Superior temporal gyrus (tissue), 1 donor: ENCODE data around the gene GLRA3.
"Not testable (repeated sequence)": the region's sequence is repeated elsewhere in the genome, so short reads cannot be mapped to it uniquely, and the experiment has no call there.

ENCODE experiments used
- DNase-seq: peaks from one replicate; pipeline ENCODE4 v3.0.0-alpha.2; 2016; ENCODE audit errors: extremely low spot score

The GLRA3 gene

GRCh38 chr4:174714393-174715211, 114.4 kb downstream of the GLRA3 start:
- no peak for DNase-seq

- no peak for DNase-seq
Observed at GRCh38 chr4:174713821-174714220, 115.2 kb downstream of the GLRA3 start.

DNA sequence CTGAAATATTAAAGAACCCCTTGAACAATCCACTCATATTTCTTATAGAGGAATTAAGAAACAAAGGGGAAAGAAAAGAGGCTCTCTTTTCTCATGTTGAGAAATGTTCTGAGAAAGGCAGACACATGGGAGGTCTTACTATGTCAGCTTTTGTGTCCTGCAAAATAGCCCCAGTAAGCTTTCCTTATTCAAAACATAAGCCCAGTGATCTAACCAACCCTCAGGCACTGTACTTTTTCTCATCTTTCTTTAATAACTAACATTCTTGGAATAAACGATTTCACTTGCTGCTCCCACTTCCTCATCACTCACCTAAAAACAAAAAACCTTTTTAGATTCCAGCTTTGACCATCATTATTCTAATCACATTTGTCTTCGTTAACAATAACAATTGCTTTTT, 115.9 kb downstream of the GLRA3 start:
- no peak for DNase-seq

- DNase-seq = no peak
Observed at GRCh38 chr4:174709526-174709925, 119.5 kb downstream of the GLRA3 start.

DNA sequence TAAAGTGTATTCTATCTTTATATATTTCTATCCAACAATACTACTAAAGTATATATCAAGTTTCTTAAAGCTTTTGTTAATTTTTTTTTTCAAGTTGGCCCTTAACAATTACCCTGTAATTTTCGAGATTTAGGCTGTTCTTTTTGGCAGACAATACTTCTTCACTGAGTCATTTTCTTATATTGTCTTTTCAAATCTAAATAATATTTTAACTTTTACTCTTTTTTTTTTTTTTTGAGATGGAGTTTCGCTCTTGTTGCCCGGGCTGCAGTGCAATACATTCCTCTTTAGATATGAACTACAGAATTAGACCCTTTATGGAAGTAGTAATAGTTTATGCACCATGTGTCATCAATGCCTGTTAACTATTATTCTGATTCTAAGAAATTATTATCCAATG, 120.7 kb downstream of the GLRA3 start:
- DNase-seq = no peak

GRCh38 chr4:174707902-174708301, 121.1 kb downstream of the GLRA3 start:
- DNase-seq = no peak

- no peak for DNase-seq
Observed at GRCh38 chr4:174707051-174707676, 121.9 kb downstream of the GLRA3 start.

DNA sequence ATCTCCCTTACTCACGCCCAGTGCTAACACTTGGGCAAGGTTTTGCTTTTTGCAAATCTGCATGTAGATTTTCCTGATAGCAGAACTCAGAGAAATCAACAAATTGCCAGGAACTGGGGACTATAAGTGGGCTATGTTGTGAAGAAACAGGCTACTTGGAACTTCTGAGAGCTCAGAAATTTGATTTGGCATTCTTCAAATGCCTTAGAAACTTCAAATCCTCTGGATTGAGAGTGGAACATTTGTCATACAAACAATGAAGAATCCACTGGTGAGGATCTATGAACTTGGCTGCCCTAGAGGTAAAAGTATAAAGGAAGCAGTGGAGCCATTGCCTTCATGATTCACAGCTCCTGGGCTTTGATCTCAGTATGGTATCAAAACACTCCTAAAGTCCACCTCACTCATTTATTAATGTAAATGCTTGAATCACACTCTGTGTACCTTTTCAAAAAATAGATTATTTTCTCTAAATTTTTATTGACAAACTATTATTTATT, 126.0 kb downstream of the GLRA3 start:
- no peak for DNase-seq

DNA sequence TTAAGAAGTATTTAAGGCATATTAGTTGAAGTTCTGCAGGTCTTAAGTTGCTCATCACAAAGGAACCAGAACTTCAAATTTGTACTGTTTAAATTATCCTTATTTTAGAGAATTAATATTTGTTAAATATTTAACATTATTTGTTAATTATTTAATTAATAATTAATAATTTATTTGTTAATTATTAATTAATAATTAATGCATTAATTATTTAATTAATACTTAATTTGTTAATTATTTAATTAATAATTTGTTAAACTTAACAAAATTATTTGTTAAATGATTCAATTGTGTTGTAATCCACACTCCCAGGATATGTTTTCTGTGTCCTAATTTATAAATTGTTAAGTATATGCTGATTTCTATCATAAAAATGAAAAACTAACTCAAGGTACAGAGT, 129.4 kb downstream of the GLRA3 start:
- DNase-seq = no peak

DNA sequence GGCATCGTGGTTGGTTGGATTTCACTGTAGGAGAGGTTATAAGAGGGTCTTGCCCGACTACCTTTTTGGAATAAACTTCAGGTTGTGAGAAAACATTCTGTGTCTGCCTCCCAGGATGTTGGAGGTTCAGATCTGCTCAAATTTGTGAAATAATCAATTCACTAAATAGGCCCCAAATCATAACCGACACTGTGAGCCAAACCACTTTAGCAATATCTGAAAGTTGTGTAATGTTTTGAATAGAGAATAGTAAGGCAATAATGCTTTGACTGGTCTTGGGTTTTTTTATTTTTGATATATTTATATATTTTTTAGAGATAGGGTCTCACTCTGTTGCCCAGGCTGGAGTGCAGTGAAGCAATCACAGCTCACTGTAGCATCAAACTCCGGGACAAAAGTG, 131.2 kb downstream of the GLRA3 start:
- no peak for DNase-seq

GRCh38 chr4:174697202-174697601, 131.8 kb downstream of the GLRA3 start:
- no peak for DNase-seq

- DNase-seq = no peak
Observed at GRCh38 chr4:174696657-174697056, 132.4 kb downstream of the GLRA3 start.

GRCh38 chr4:174691876-174692275, 137.2 kb downstream of the GLRA3 start:
- DNase-seq = not testable (repeated sequence)

DNA sequence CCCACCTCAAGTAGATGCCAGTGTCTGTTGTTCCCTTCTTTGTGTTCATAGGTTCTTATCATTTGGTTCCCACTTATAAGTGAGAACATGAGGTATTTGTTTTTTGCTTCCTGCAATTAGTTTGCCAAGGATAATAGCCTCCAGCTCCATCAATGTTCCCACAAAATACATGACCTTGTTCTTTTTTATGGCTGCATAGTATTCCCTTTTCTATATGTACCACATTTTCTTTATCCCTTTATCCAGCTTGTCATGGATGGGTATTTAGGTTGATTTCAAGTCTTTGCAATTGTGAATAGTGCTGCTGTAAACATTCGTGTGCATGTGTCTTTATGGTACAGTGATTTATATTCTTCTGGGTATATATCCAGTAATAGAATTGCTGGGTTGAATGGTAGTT, 138.4 kb downstream of the GLRA3 start:
- no peak for DNase-seq

GRCh38 chr4:174689618-174690017, 139.4 kb downstream of the GLRA3 start:
- DNase-seq = no peak

DNA sequence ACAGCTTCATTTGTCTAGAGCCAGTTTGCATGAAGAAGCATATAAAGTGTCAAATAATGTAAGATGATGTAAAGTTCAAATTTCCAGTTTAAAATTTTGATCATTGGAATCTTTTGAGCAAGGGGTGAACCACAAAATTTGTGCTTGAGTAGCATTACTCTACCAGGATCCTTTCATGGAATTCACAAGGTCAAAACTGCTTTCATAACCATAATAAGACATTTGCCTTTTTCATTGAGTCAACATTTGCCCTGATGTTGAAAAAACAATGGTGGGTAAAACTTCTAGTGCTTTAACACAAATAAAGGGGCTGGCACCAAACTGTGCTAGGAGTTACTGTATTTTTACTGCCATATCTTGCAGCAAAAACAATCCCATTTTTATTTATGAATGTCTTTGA, 142.2 kb downstream of the GLRA3 start:
- DNase-seq = no peak

DNA sequence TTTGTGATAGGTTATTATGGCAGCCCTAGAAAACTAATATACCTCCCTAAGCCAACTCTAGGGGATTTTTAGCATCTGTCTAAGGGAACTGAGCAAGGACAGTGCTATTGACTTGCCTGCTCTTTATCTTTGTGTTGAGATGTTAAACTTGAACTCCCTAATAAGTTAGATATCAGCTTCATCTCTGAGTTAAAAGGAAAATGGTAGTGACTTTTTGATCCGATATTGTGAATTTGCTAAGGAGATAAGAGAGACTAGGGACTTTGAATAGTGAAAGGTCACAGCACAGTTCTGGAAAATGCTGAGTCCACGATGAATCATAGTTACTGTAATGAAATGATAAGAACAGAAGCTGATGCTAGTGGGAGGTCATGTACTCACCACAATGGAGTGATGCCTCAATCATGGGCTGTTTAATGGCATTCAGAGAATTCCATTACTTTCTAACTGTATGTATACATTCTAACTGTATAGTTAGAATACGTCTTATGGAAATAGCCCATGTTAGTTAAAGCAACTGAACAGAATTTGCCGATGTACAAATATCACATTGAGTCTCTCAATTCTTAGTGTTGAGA, 147.2 kb downstream of the GLRA3 start:
- DNase-seq = no peak

GRCh38 chr4:174674305-174674840, 154.7 kb downstream of the GLRA3 start:
- DNase-seq = no peak

DNA sequence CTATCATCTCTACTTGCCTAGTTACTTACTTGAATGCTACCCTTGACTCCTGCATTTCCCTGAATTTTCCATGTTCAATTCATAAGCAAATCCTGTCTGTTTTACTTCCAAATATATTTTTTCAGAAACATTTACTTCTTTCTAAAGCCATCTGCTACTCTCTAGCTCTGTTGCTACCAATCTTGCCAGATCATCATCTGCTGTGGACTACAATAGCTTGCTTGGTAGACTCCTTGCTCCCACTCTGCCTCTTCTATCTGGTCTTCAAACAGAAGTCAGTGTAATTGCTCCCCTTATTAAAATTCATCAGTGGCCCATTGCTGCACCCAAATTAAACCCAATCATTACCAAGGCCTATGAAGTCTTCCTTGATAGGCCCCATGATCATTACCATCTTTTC, 155.2 kb downstream of the GLRA3 start:
- DNase-seq = no peak

- DNase-seq = no peak
Observed at GRCh38 chr4:174672276-174672675, 156.8 kb downstream of the GLRA3 start.

DNA sequence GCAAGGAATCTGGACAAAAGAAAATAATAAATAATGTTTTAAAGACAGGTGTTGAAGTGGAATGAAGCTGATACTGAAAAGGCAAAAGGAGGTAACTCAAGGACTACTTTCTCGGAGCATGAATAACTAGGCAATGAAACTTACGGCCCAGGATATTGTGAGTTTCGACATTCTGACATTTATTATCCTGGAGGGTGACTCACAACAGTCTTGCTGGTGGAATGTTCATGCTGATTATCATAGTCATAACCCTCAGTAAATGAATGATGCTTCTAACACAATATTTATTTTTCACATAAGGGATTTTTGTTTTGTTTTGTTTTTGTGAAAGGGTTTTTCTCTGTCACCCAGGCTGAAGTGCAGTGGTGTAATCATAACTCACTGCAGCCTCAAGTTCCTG, 159.8 kb downstream of the GLRA3 start:
- no peak for DNase-seq

GRCh38 chr4:174665799-174666198, 163.2 kb downstream of the GLRA3 start:
- DNase-seq = no peak

GRCh38 chr4:174663216-174663615, 165.8 kb downstream of the GLRA3 start:
- no peak for DNase-seq
